AG04450 (cell line): Measurements from ENCODE around the gene HIF3A. TPM values are rescaled to one million over a fixed set of nuclear protein-coding genes. Genes with fewer than 3 reads are reported as not detected.

ENCODE experiments used
- CTCF ChIA-PET: fragments of 300-600, 350-600 bp; formaldehyde crosslinking; extraction: SDS; loops from one replicate; lab custom pipeline; 2022; ENCODE audit warnings: antibody characterized with exemption, inconsistent platforms; lab: Charles Lee
- POLR2A ChIA-PET: fragments of 350-600 bp; formaldehyde crosslinking; extraction: SDS; loops from one replicate; lab custom pipeline; 2021; ENCODE audit warnings: antibody characterized with exemption, inconsistent platforms; lab: Yijun Ruan, JAX
- DNase-seq: peaks from one replicate; pipeline ENCODE4 v3.0.0-alpha.2; 2011; ENCODE audit warnings: low read depth, low spot score
- H3K27ac ChIP-seq: one replicate; pipeline ENCODE4 v1.5.1; 2012; ENCODE audit warnings: low read depth, low read length, control low read depth
- H3K27me3 ChIP-seq: one replicate; pipeline ENCODE4 v1.6.0; 2012; ENCODE audit warnings: low read length; ENCODE audit not compliant: control insufficient read depth, insufficient read depth
- H3K4me3 ChIP-seq: 2 replicates; pipeline ENCODE4 v1.5.1; 2011; ENCODE audit warnings: mild to moderate bottlenecking, low read depth, low read length, control low read depth
- H3K9me3 ChIP-seq: 2 replicates; pipeline ENCODE4 v1.5.1; 2012; ENCODE audit warnings: low read length; ENCODE audit not compliant: control insufficient read depth, insufficient read depth
- CTCF ChIP-seq: IDR thresholded peaks from 2 replicates; pipeline ENCODE4 v1.5.1; 2011; ENCODE audit warnings: low read depth, low read length, control low read depth, inconsistent platforms
- polyA plus RNA-seq: library from polyadenylated mRNA; depleted of rRNA; stranded (reverse); fragments of >200 nt; gene quantifications from 2 replicates; pipeline ENCODE4 v1.2.3, GENCODE V29; 2011

Gene HIF3A
- polyA plus RNA-seq, 1 experiment = 0.21 TPM

DNA sequence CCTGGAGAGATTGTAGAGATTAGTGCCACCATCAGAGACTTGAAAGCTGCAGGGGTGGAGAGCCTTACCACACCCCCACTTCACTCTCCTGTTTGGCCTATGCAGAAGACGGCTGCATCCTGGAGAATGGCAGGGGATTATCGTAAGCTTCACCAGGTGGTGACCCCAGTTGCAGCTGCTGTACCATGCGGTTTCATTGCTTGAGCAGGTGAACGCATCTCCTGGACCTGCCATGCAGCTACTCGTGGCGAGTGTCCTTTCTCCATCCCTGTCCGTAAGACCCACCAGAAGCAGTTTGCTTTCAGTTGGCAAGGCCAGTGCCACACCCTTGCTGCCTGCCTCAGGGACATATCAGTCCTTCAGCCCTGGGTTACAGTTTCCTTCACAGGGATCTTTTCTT lies 71.3 kb downstream of the HIF3A start:
- POLR2A ChIA-PET = interaction anchor here (0.6 to 0.9 kb wide), 3 partner anchors 11 to 1258 kb away, joined by 3 read pairs; no protein-coding TSS in a partner anchor
- TF ChIP-seq CTCF = no peak
- DNase-seq = no peak
- Histone ChIP-seq H3K27ac (no peak overlapping the region), H3K4me3 (no peak overlapping the region), H3K27me3 (no peaks in the 10 kb centered on the region), H3K9me3 (no peaks in the 10 kb centered on the region; the same call in 1 of the 2 replicates)
- CTCF ChIA-PET = interaction anchor here (0.5 to 1.3 kb wide), 3 partner anchors 21 to 359 kb away, joined by 3 to 4 read pairs (median 4); partner anchors contain the start of gene PPP5C

DNA sequence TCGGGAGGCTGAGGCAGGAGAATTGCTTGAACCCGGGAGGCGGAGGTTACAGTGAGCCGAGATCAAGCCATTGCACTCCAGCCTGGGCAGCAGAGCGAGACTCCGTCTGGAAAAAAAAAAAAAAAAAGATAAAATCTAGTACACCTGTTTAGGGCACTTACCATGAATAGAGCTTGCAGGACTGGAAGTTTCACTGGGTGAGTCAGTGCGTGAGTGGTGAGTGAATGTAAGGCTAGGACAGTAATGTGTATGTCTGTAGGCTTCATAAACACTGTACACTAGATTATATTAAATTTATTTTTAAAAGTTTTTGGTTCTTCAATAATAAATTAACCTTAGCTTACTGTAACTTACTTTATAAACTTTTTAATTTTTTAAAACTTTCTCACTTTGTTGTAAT lies 73.0 kb downstream of the HIF3A start:
- Histone ChIP-seq H3K27me3 (no peaks in the 10 kb centered on the region), H3K4me3 (no peak overlapping the region), H3K9me3 (no peaks in the 10 kb centered on the region; the same call in 1 of the 2 replicates), H3K27ac (no peak overlapping the region)
- DNase-seq = no peak
- TF ChIP-seq CTCF = no peak
- CTCF ChIA-PET = interaction anchor here (1.1 kb wide), 1 partner anchor 26 kb away, joined by 6 read pairs; no protein-coding TSS in a partner anchor
- POLR2A ChIA-PET = interaction anchor here (0.7 kb wide), 1 partner anchor 12 kb away, joined by 3 read pairs; no protein-coding TSS in a partner anchor

DNA sequence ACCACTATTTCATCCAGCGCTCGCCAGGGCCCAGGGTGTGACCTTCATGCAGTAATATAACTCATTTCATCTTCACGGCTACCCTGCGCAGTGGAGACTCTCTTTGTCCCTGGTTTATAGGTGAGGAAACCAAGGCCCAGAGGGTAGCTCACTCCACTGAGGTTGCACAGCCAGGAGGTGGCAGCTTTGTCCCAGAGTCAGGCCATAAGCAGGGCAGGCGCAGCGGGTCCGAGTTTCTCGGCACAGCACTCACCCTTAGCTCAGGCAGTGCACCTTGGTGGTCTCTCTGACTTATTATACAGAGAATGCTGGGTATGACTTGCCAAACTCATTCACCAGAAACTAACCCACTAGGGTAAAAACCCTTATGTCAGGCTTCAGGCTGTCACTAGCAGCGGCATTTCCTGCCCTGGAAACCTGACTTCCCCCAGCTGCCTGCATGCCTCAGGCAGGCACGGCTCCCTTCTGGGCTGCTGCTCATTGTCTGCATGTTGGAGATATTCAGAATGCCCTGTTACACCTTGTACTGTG lies 74.6 kb downstream of the HIF3A start:
- Histone ChIP-seq H3K9me3 (no peaks in the 10 kb centered on the region; the same call in 1 of the 2 replicates), H3K27ac (no peak overlapping the region), H3K27me3 (no peaks in the 10 kb centered on the region), H3K4me3 (no peak overlapping the region)
- POLR2A ChIA-PET = interaction anchor here (0.6 kb wide), 1 partner anchor 24 kb away, joined by 8 read pairs; no protein-coding TSS in a partner anchor
- TF ChIP-seq CTCF = no peak
- DNase-seq = no peak
- CTCF ChIA-PET = interaction anchor here (1.2 kb wide), 1 partner anchor 24 kb away, joined by 5 read pairs; no protein-coding TSS in a partner anchor

DNA sequence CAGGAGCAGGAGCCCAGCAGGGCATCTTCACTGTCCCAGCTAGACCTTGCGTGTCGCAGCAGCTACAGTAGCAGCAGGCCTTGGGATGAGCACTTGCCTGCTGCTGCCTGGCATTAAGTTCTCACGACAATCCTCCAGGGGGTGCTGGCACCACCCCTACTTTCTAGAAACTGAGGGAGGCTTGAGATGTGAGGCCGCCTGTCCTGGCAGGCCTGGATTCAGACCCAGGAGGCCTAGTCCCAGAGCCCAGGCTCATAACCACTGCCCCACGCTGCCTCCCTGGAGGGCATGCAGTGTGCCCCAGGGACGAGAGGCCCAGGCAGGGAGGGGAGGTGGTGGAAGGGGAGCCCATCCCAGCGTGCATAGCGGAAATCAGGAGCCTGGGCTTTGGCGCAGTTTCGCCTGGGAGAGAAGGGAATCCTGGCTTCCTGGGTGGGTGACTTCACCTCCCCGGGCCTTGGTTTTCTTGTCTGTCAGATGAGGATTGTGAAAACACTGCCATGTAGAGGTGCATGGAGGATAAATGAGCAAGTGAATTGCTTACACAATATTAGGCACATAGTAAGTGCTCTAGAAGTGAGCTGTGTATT lies 76.2 kb downstream of the HIF3A start:
- ChIA-PET POLR2A (interaction anchor here (1.3 kb wide), 1 partner anchor 18 kb away, joined by 3 read pairs; no protein-coding TSS in a partner anchor), CTCF (interaction anchor here (0.5 to 1.6 kb wide), 6 partner anchors 15 to 170 kb away, joined by 3 to 5 read pairs (median 4); no protein-coding TSS in a partner anchor)
- no peaks in the 10 kb centered on the region; the same call in 1 of the 2 replicates for H3K9me3 ChIP-seq
- DNase-seq = no peak
- no peaks in the 10 kb centered on the region for H3K27me3 ChIP-seq
- H3K4me3 ChIP-seq = no peak overlapping the region
- peak overlapping the region; percentile 83 for H3K27ac ChIP-seq
- TF ChIP-seq CTCF = peak; percentile 50
